Glutamatergic neuron (in vitro differentiated cells): ENCODE measurements around the gene IPMK. TPM values are rescaled to one million over a fixed set of nuclear protein-coding genes. Genes with fewer than 3 reads are reported as not detected.
"Not testable (repeated sequence)": the region's sequence is repeated elsewhere in the genome, so short reads cannot be mapped to it uniquely, and the experiment has no call there.

Experiments
- DNase-seq: peaks from one replicate; pipeline ENCODE4 v3.0.0; 2022
- H3K27ac Mint-ChIP-seq: one replicate; pipeline ENCODE4 v1.8.0; 2020; ENCODE audit warnings: mild to moderate bottlenecking, mixed read lengths, inconsistent platforms; ENCODE audit not compliant: unreplicated experiment
- H3K27me3 Mint-ChIP-seq: one replicate; pipeline ENCODE4 v1.8.0; 2020; ENCODE audit warnings: mild to moderate bottlenecking, moderate library complexity, mixed read lengths, inconsistent platforms; ENCODE audit not compliant: unreplicated experiment
- H3K36me3 Mint-ChIP-seq: one replicate; pipeline ENCODE4 v1.8.0; 2020; ENCODE audit warnings: mild to moderate bottlenecking, mixed read lengths, inconsistent platforms; ENCODE audit not compliant: unreplicated experiment
- H3K4me1 Mint-ChIP-seq: one replicate; pipeline ENCODE4 v1.8.0; 2020; ENCODE audit warnings: mild to moderate bottlenecking, low read depth, mixed read lengths, inconsistent platforms; ENCODE audit not compliant: unreplicated experiment
- H3K4me3 Mint-ChIP-seq: one replicate; pipeline ENCODE4 v1.8.0; 2020; ENCODE audit warnings: mild to moderate bottlenecking, mixed read lengths, inconsistent platforms; ENCODE audit not compliant: unreplicated experiment
- H3K9me3 Mint-ChIP-seq: one replicate; pipeline ENCODE4 v1.8.0; 2020; ENCODE audit warnings: mild to moderate bottlenecking, moderate library complexity, mixed read lengths, inconsistent platforms; ENCODE audit not compliant: unreplicated experiment
- CTCF ChIP-seq: fragments of 200-600 bp; sonication (generic); IDR thresholded peaks from one replicate; pipeline ENCODE4 v1.5.0; 2021; ENCODE audit not compliant: partially characterized antibody, unreplicated experiment
- total RNA-seq: library from RNA; stranded (reverse); fragmentation: NEBNext Ultra II Directional; extraction: Animal tissue kit (Norgen Biotek cat#: 25700); gene quantifications from one replicate; pipeline ENCODE4 v1.2.1, GENCODE V29; 2021; ENCODE audit not compliant: unreplicated experiment

The IPMK gene
- total RNA-seq, 1 donor from 2014 or later: 7.6 TPM

- H3K4me3 Mint-ChIP-seq: no peak overlapping the region
- no peak for TF ChIP-seq CTCF
- H3K4me1 Mint-ChIP-seq: peaks cover 2% of the 10 kb centered on the region
- peaks cover 2% of the 10 kb centered on the region for H3K9me3 Mint-ChIP-seq
- no peaks in the 10 kb centered on the region for H3K27me3 Mint-ChIP-seq
- DNase-seq: no peak
- peaks cover 29% of the 10 kb centered on the region for H3K36me3 Mint-ChIP-seq
- no peak overlapping the region for H3K27ac Mint-ChIP-seq
These were observed 27.2 kb downstream of the IPMK start for GRCh38 chr10:58240531-58240930.

- no peak overlapping the region for H3K27ac Mint-ChIP-seq
- TF ChIP-seq CTCF: no peak
These were observed 28.0 kb downstream of the IPMK start for GRCh38 chr10:58239561-58240169.

GRCh38 chr10:58237014-58237834, 30.5 kb downstream of the IPMK start:
- Mint-ChIP-seq H3K9me3 (peaks cover 2% of the 10 kb centered on the region), H3K36me3 (peaks cover 44% of the 10 kb centered on the region), H3K27me3 (peaks cover 4% of the 10 kb centered on the region), H3K27ac (no peak overlapping the region), H3K4me1 (no peaks in the 10 kb centered on the region), H3K4me3 (no peak overlapping the region)
- TF ChIP-seq CTCF: no peak
- DNase-seq: no peak

More at GRCh38 chr10:58239561-58240169, 28.0 kb downstream of the IPMK start:
- no peak overlapping the region for H3K4me3 Mint-ChIP-seq
- no peaks in the 10 kb centered on the region for H3K27me3 Mint-ChIP-seq
- H3K9me3 Mint-ChIP-seq: no peaks in the 10 kb centered on the region
- H3K36me3 Mint-ChIP-seq: peaks cover 37% of the 10 kb centered on the region
- no peaks in the 10 kb centered on the region for H3K4me1 Mint-ChIP-seq
- DNase-seq: no peak

- not testable (repeated sequence) for H3K4me1 Mint-ChIP-seq, DNase-seq, H3K9me3 Mint-ChIP-seq, H3K27me3 Mint-ChIP-seq, H3K4me3 Mint-ChIP-seq, H3K27ac Mint-ChIP-seq
- H3K36me3 Mint-ChIP-seq: peaks cover 40% of the 10 kb centered on the region
These were observed 37.8 kb downstream of the IPMK start for GRCh38 chr10:58229856-58230255.

GRCh38 chr10:58225654-58226053, 42.0 kb downstream of the IPMK start:
- H3K4me3 Mint-ChIP-seq: no peak overlapping the region
- H3K9me3 Mint-ChIP-seq: no peaks in the 10 kb centered on the region
- no peaks in the 10 kb centered on the region for H3K4me1 Mint-ChIP-seq
- peaks cover 7% of the 10 kb centered on the region for H3K36me3 Mint-ChIP-seq
- no peak for TF ChIP-seq CTCF
- DNase-seq: no peak
- no peak overlapping the region for H3K27ac Mint-ChIP-seq
- peaks cover 2% of the 10 kb centered on the region for H3K27me3 Mint-ChIP-seq
